Retinal pigment epithelial cell (primary cell): ENCODE measurements around the gene PCTP.

ENCODE experiments used
- DNase-seq: peaks from one replicate; pipeline ENCODE4 v3.0.0-alpha.2; 2010; ENCODE audit warnings: low read depth
- H3K4me3 ChIP-seq: 2 replicates; pipeline ENCODE4 v1.5.1; 2011; ENCODE audit warnings: mild to moderate bottlenecking, low read length, control low read depth, moderate library complexity
- TF ChIP-seq, protein P1 (sequence below): conservative IDR thresholded peaks from 2 replicates; pipeline ENCODE4 v1.5.1; 2011; ENCODE audit warnings: low read depth, low read length, control low read depth, inconsistent platforms

Gene PCTP

DNA sequence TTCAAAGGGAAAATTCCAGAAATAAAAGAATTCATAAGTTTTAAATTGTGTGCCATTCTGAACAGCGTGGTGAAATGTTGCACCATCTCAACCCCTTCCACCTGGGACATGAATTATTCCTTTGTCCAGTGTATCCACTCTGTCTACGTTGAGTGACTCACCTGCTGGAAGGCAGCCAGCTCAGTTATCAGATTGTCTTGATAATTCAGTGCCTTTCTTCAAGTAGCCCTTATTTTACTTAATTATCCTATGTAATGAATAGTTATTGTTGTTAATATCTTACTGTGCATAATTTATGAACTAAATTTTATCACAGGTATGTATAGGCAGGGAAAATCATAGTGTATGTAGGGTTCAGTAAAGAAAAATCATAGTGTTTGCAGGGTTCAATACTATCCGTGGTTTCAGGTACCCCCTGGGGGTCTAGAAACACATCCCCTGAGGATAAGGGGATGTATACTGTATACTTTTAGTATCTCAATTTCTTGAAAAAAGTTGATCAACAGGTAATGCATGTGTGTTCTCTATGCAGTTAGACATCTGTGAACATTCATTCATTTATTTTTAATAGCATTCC, 7.7 kb upstream of the PCTP start:
- TF ChIP-seq, protein P1, sequence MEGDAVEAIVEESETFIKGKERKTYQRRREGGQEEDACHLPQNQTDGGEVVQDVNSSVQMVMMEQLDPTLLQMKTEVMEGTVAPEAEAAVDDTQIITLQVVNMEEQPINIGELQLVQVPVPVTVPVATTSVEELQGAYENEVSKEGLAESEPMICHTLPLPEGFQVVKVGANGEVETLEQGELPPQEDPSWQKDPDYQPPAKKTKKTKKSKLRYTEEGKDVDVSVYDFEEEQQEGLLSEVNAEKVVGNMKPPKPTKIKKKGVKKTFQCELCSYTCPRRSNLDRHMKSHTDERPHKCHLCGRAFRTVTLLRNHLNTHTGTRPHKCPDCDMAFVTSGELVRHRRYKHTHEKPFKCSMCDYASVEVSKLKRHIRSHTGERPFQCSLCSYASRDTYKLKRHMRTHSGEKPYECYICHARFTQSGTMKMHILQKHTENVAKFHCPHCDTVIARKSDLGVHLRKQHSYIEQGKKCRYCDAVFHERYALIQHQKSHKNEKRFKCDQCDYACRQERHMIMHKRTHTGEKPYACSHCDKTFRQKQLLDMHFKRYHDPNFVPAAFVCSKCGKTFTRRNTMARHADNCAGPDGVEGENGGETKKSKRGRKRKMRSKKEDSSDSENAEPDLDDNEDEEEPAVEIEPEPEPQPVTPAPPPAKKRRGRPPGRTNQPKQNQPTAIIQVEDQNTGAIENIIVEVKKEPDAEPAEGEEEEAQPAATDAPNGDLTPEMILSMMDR: no peak
- no peak overlapping the region for H3K4me3 ChIP-seq

DNA sequence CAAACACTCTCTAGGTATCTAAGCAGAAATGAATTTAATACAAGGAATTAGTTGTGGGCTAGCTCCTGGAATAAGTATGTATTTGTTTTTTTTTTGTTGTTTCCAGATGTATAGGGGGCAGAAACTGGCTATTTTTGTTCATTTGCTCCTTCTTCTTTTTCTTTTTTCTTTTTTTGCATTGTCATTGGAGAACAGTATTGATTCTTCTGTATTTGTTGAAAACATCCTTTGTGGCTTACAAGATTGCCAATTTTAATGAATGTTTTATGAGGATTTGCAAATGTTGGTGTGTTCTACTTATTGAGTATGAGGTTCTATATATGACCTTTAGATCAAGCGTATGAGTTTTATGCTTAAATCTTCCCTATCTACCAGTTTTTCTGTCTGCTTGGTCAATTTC, 5.6 kb upstream of the PCTP start:
- no peak overlapping the region for H3K4me3 ChIP-seq
- TF ChIP-seq, protein P1: no peak
- DNase-seq: no peak

More for the DNA sequence above, 7.7 kb upstream of the PCTP start:
- no peak for DNase-seq

DNA sequence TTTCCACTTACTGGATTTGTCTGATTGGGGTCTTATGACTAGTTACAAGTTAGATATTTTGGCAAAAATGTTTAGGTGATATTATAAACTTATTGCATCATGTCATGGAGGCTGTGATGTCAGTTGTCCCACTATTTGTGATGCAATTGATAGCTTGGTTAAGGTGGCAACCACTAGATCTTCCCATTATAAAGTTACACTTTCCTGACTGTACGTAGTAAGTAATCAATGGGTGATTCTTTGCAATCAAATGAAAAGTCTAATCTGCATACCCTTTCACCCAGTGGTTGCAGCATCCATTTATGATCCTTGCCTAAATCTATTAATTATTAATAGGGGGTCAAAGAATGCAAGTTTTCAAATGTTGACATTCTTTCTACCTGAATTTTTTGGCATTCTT, 4.4 kb upstream of the PCTP start:
- H3K4me3 ChIP-seq: no peak overlapping the region
- DNase-seq: no peak
- TF ChIP-seq, protein P1: no peak

DNA sequence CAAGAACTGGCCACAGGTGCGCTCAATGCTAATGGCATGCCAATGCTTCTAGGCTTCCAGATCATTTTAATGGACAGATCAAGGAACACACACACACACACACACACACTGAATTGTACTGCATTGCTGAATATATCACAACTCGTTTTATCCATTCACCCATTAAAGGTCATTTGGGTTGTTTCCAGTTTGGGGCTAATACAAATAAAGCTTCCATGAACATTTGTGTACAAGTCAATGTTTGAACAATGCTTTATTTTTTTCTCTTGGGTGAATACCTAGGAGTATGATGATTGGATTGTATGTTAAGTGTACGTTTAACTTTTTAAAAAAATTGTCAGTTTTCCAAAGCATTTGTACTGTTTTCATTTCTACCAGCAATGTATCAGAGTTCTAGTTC, 3.6 kb upstream of the PCTP start:
- H3K4me3 ChIP-seq: no peak overlapping the region
- TF ChIP-seq, protein P1: no peak
- DNase-seq: no peak

DNA sequence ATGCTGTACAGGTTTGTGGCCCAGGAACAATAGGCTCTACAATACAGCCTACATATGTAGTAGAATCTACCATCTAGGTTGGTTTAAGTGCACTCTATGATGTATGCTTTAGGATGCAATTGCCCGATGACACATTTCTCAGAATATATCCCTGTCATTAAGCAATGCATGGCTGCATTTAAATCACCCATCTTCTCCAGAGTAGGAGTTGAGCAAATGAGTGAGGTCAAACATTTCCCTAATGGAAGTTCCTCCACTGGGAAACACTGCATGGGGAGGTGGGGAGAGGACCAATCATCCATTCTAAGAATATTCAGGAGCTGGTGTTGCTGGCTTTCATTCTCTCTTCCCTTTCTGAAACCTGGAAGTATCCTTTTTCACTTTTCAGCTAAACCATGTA, 2.0 kb upstream of the PCTP start:
- DNase-seq: no peak
- no peak overlapping the region for H3K4me3 ChIP-seq
- TF ChIP-seq, protein P1: no peak

DNA sequence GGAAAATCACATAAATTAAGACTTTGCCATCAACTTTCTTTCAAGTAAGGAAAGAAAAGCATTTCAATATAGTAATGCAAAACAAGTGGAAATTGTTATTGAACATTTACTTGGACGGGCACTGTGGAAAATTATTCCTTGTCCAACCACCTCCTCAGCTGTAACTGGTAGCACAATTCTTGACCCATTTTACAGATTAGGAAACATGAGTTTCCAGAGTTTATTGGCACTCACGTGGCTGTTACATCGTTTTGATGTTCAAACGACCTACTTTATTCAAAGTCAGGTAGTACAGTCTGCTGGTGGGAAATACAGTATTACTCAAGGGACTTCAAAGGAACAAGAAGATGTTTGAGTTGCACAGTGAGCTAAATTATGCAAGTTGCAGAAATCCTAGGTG, 866 bp upstream of the PCTP start:
- DNase-seq: no peak
- H3K4me3 ChIP-seq: no peak overlapping the region
- TF ChIP-seq, protein P1: no peak

DNA sequence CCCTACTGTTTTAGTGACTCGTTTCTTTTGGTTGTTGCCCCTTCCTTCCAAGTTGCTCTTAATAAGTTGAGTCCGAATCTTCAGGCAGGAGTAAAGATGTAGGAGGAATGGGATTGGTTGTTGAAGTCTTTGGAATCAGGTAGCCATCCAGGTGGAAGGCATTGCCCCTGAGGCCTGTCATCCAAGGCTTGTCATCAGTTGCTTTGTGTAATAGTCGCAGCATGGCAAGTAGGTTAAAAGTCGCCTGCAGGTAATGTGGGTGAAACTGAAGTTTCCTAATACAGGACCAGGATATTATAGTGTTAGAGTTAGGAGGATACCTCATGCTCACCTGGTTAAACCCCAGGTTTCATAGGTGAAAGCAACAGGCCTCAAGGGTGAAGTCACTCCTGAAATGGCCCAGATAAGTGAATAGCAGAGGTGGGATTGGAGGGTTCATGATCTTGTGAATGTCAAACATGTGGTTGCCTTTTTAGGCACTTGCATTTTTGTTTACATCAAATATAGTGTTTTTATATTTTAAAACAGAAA, 934 bp downstream of the PCTP start:
- H3K4me3 ChIP-seq: peak overlapping the region; percentile 86
- TF ChIP-seq, protein P1: no peak
- no peak for DNase-seq
